Uterus (tissue), 2 donors: Measurements from ENCODE around the gene USP20.

Source experiments
- POLR2A ChIP-seq, 2 donors: fragments of 450-650 bp; IDR thresholded peaks; one replicate each; pipeline ENCODE4 v1.6.1; 2016; ENCODE audit warnings: antibody characterized with exemption in 2 of 2, mild to moderate bottlenecking in 1 of 2, moderate library complexity in 1 of 2
- TF ChIP-seq, protein P1 (sequence below), 4 experiments: fragments of 200-600 bp in 2 of 4; fragments of 450-650 bp in 2 of 4; sonication (generic) in 2 of 4; IDR thresholded peaks; one replicate each; pipeline ENCODE4 v1.5.1; 2016 to 2019; ENCODE audit warnings: antibody characterized with exemption in 4 of 4, mild to moderate bottlenecking in 2 of 4, moderate library complexity in 1 of 4

DNA sequence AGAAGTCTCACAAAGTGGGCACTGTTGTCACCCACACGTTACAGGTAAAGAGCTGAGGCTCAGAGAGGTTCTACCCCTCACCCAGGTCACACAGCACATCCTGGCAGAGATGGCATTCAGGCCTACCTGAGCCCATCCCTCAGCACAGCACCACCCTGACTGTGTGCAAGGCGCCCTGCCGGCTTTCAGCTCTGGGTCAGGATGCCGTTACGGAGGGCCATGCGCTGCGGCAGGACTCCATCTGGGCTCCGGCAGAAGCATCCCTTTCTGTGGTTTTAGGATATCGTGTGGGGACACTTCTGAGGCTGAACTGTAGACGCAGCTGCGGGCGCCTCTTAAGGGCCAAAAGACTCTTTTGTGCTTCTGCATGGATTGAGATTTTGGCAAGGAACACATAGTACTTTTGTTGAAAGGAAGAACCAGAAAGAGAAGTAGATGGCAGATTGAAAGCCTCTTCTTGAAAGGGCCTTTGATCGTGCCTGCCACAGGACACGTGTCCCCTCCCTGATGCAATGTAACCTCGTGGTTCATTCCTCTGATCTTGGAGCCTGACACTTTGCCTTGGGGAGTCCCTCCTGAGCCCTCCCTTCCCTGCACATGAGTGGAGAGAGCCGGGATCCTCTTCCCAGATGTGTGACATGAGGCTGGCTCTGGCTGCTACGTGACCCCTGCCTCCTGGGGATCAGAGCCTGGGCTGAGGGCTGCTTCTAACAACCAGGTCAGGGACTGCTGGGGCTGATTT lies 31.3 kb downstream of the USP20 start:
- TF ChIP-seq, protein P1, sequence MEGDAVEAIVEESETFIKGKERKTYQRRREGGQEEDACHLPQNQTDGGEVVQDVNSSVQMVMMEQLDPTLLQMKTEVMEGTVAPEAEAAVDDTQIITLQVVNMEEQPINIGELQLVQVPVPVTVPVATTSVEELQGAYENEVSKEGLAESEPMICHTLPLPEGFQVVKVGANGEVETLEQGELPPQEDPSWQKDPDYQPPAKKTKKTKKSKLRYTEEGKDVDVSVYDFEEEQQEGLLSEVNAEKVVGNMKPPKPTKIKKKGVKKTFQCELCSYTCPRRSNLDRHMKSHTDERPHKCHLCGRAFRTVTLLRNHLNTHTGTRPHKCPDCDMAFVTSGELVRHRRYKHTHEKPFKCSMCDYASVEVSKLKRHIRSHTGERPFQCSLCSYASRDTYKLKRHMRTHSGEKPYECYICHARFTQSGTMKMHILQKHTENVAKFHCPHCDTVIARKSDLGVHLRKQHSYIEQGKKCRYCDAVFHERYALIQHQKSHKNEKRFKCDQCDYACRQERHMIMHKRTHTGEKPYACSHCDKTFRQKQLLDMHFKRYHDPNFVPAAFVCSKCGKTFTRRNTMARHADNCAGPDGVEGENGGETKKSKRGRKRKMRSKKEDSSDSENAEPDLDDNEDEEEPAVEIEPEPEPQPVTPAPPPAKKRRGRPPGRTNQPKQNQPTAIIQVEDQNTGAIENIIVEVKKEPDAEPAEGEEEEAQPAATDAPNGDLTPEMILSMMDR (IDR thresholded peaks at IDR 0.05), result no peak
- TF ChIP-seq POLR2A (IDR thresholded peaks at IDR 0.05), result no peak
